Smooth muscle cell (in vitro differentiated cells): ENCODE data around the gene ESYT2. TPM values are rescaled to one million over a fixed set of nuclear protein-coding genes. Genes with fewer than 3 reads are reported as not detected.

Experiments used
- DNase-seq: peaks from one replicate; lab custom pipeline; 2025; ENCODE audit not compliant: unreplicated experiment; lab: John Stamatoyannopoulos, UW
- H2AFZ ChIP-seq: fragments of 200-600 bp; sonication (generic); 2 replicates; pipeline ENCODE4 v1.6.0; 2016; ENCODE audit warnings: antibody characterized with exemption, low read depth, mild to moderate bottlenecking
- H3F3A ChIP-seq: fragments of 200-600 bp; sonication (generic); 2 replicates; pipeline ENCODE4 v1.6.0; 2017; ENCODE audit warnings: antibody characterized with exemption, low read depth
- H3K27ac ChIP-seq: fragments of 200-600 bp; sonication (generic); 2 replicates; pipeline ENCODE4 v1.5.1; 2016; ENCODE audit warnings: low read depth, mild to moderate bottlenecking
- H3K27me3 ChIP-seq: fragments of 200-600 bp; sonication (generic); 2 replicates; pipeline ENCODE4 v1.6.1; 2016; ENCODE audit warnings: low read depth, mild to moderate bottlenecking
- H3K36me3 ChIP-seq: fragments of 200-600 bp; sonication (generic); 2 replicates; pipeline ENCODE4 v1.5.1; 2016; ENCODE audit warnings: low read depth
- H3K4me1 ChIP-seq: fragments of 200-600 bp; sonication (generic); 2 replicates; pipeline ENCODE4 v1.5.1; 2016; ENCODE audit warnings: low read depth
- H3K4me2 ChIP-seq: fragments of 200-600 bp; sonication (generic); 2 replicates; pipeline ENCODE4 v1.6.0; 2016; ENCODE audit warnings: mild to moderate bottlenecking
- H3K4me3 ChIP-seq: fragments of 200-600 bp; sonication (generic); 2 replicates; pipeline ENCODE4 v1.5.1; 2016; ENCODE audit warnings: mild to moderate bottlenecking
- H3K79me2 ChIP-seq: fragments of 200-600 bp; sonication (generic); 2 replicates; pipeline ENCODE4 v1.6.0; 2016; ENCODE audit warnings: low read depth, mild to moderate bottlenecking
- H3K9ac ChIP-seq: fragments of 200-600 bp; sonication (generic); 2 replicates; pipeline ENCODE4 v1.6.0; 2016; ENCODE audit warnings: low read depth
- H3K9me3 ChIP-seq: fragments of 200-600 bp; sonication (generic); replicated peaks from 2 replicates; pipeline ENCODE4 v1.5.1; 2016; ENCODE audit warnings: low read depth
- H4K20me1 ChIP-seq: fragments of 200-600 bp; sonication (generic); 2 replicates; pipeline ENCODE4 v1.6.0; 2016; ENCODE audit warnings: low read depth
- WGBS: methylation state at CpG from one replicate; pipeline ENCODE4 v1.1.7; 2016; ENCODE audit warnings: low lambda C conversion rate; 5-methylcytosine and 5-hydroxymethylcytosine counted together
- polyA plus RNA-seq: library from polyadenylated mRNA; unstranded; fragments of >200 nt; fragmentation: Nextera tagmentation; extraction: Ambion mirVana; gene quantifications from 2 replicates; pipeline ENCODE4 v1.2.1, GENCODE V29; 2016
- total RNA-seq: library from RNA; depleted of rRNA; stranded (reverse); fragments of >200 nt; gene quantifications from 2 replicates; pipeline ENCODE4 v1.2.3, GENCODE V29; 2014
- TF ChIP-seq, protein P1 (sequence below): fragments of 200-600 bp; sonication (generic); IDR thresholded peaks from 2 replicates; pipeline ENCODE4 v1.5.1; 2017; ENCODE audit warnings: borderline replicate concordance, mild to moderate bottlenecking, antibody characterized with exemption; ENCODE audit not compliant: insufficient read depth, poor library complexity, severe bottlenecking

Gene ESYT2
- total and polyA plus RNA-seq, 2 experiments from 2014 or later = 27.9 to 69.4 TPM

- H3K36me3 ChIP-seq = no peaks in the 10 kb centered on the region
- peaks cover 13% of the 10 kb centered on the region for H3K4me1 ChIP-seq
- TF ChIP-seq, protein P1, sequence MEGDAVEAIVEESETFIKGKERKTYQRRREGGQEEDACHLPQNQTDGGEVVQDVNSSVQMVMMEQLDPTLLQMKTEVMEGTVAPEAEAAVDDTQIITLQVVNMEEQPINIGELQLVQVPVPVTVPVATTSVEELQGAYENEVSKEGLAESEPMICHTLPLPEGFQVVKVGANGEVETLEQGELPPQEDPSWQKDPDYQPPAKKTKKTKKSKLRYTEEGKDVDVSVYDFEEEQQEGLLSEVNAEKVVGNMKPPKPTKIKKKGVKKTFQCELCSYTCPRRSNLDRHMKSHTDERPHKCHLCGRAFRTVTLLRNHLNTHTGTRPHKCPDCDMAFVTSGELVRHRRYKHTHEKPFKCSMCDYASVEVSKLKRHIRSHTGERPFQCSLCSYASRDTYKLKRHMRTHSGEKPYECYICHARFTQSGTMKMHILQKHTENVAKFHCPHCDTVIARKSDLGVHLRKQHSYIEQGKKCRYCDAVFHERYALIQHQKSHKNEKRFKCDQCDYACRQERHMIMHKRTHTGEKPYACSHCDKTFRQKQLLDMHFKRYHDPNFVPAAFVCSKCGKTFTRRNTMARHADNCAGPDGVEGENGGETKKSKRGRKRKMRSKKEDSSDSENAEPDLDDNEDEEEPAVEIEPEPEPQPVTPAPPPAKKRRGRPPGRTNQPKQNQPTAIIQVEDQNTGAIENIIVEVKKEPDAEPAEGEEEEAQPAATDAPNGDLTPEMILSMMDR = no peak
- DNase-seq = no peak
- no peak overlapping the region for H3K4me3 ChIP-seq
- H3K4me2 ChIP-seq = no peak overlapping the region
- H3K9me3 ChIP-seq = no peaks in the 10 kb centered on the region
- H3K27me3 ChIP-seq = no peaks in the 10 kb centered on the region
- H2AFZ ChIP-seq = no peak overlapping the region
- peak overlapping the region; percentile 1 for H3K27ac ChIP-seq
- no peaks in the 10 kb centered on the region for H3F3A ChIP-seq
- no peak overlapping the region for H3K9ac ChIP-seq
- no peaks in the 10 kb centered on the region for H4K20me1 ChIP-seq
- WGBS = 64% methylated on average over 7 of the region's 7 CpGs
- H3K79me2 ChIP-seq = peaks cover 45% of the 10 kb centered on the region
These were observed 36.2 kb upstream of the ESYT2 start for GRCh38 chr7:158865462-158865922.

- Histone ChIP-seq H3K4me3 (no peak overlapping the region), H4K20me1 (no peaks in the 10 kb centered on the region), H3K4me2 (peak overlapping the region; percentile 84), H3K4me1 (peaks cover 17% of the 10 kb centered on the region), H3F3A (no peaks in the 10 kb centered on the region), H3K9me3 (no peaks in the 10 kb centered on the region), H3K27me3 (no peaks in the 10 kb centered on the region), H3K36me3 (no peaks in the 10 kb centered on the region), H3K9ac (no peak overlapping the region), H2AFZ (no peak overlapping the region), H3K79me2 (peaks cover 48% of the 10 kb centered on the region), H3K27ac (peak overlapping the region; percentile 93)
- DNase-seq = no peak
- TF ChIP-seq, protein P1 = no peak
- WGBS = 98% methylated on average over 7 of the region's 7 CpGs
These were observed 35.5 kb upstream of the ESYT2 start for GRCh38 chr7:158864833-158865232.

DNA sequence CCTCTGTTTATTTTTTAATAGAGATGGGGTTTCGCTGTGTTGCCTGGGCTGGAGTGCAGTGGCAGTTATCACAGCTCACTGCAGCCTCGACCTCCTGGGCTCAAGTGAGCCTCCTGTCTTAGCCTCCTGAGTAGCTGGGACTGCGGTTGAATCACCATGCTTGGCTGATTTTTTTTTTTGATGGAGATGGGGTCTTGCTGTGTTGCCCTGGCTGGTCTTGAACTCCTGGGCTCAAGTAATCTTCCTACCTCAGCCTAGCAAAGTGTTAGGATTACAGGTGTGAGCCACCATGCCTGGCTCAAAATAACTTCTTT is 35.2 kb upstream of the ESYT2 start:
- WGBS = 82% methylated on average over 3 of the region's 3 CpGs
- Histone ChIP-seq H3K4me1 (peaks cover 21% of the 10 kb centered on the region), H3K79me2 (peaks cover 50% of the 10 kb centered on the region), H3K4me2 (peak overlapping the region; percentile 84), H3K27me3 (no peaks in the 10 kb centered on the region), H3K27ac (peak overlapping the region; percentile 93), H4K20me1 (no peaks in the 10 kb centered on the region), H3K9me3 (no peaks in the 10 kb centered on the region), H3F3A (no peaks in the 10 kb centered on the region), H3K4me3 (peak overlapping the region; percentile 68), H2AFZ (no peak overlapping the region), H3K36me3 (no peaks in the 10 kb centered on the region), H3K9ac (peak overlapping the region; percentile 87)
- no peak for DNase-seq
- TF ChIP-seq, protein P1 = no peak
